C4-2B (cell line): ENCODE measurements around the gene COL7A1.

Source experiments
- H3K27ac ChIP-seq: fragments of 450-650 bp; 2 replicates; pipeline ENCODE4 v1.5.1; 2017
- CTCF ChIP-seq: fragments of 450-650 bp; conservative IDR thresholded peaks from 2 replicates; pipeline ENCODE4 v1.5.1; 2017; ENCODE audit warnings: mild to moderate bottlenecking
- ZFX ChIP-seq: fragments of 450-650 bp; IDR thresholded peaks from 2 replicates; pipeline ENCODE4 v1.6.1; 2017

The COL7A1 gene

GRCh38 chr3:48595526-48596121, 495 bp upstream of the COL7A1 start:
- no peak overlapping the region for H3K27ac ChIP-seq
- TF ChIP-seq CTCF (no peak), ZFX (no peak)

GRCh38 chr3:48594417-48595049, 596 bp downstream of the COL7A1 start:
- TF ChIP-seq CTCF (no peak), ZFX (no peak)
- no peak overlapping the region for H3K27ac ChIP-seq

- TF ChIP-seq CTCF (no peak), ZFX (no peak)
- no peak overlapping the region for H3K27ac ChIP-seq
Observed at GRCh38 chr3:48593337-48593736, 1.8 kb downstream of the COL7A1 start.

GRCh38 chr3:48592519-48593087, 2.5 kb downstream of the COL7A1 start:
- TF ChIP-seq CTCF (no peak), ZFX (no peak)
- no peak overlapping the region for H3K27ac ChIP-seq

GRCh38 chr3:48591886-48592518, 3.1 kb downstream of the COL7A1 start:
- H3K27ac ChIP-seq, result no peak overlapping the region
- TF ChIP-seq ZFX (no peak), CTCF (no peak)

GRCh38 chr3:48591436-48591835, 3.7 kb downstream of the COL7A1 start:
- H3K27ac ChIP-seq, result no peak overlapping the region
- no peak for TF ChIP-seq ZFX
- TF ChIP-seq CTCF, result no peak

GRCh38 chr3:48588230-48588629, 6.9 kb downstream of the COL7A1 start:
- no peak for TF ChIP-seq ZFX
- no peak for TF ChIP-seq CTCF
- no peak overlapping the region for H3K27ac ChIP-seq
